Activated CD4-positive, alpha-beta T cell treated with anti-CD3 and anti-CD28 coated beads, Interleukin-2, amount 10 ng/mL, durations not matched to agents 24 days and 14 days (primary cell): ENCODE results near the gene SHCBP1. TPM values are rescaled to one million over a fixed set of nuclear protein-coding genes. Genes with fewer than 3 reads are reported as not detected.

ENCODE experiments used
- total RNA-seq: library from RNA; stranded (reverse); gene quantifications from 2 replicates; pipeline ENCODE4 v1.2.3, GENCODE V29; 2022

Gene SHCBP1
- total RNA-seq, 1 donor from 2014 or later: 43.9 TPM

Other genes starting within 250 kb of the SHCBP1 start
- gene VPS35, start 67.8 kb upstream of the SHCBP1 start, total RNA-seq: 89.6 and 95.4 TPM in 2 replicates
- gene ORC6, start 68.3 kb upstream of the SHCBP1 start, total RNA-seq: 64.3 and 66.3 TPM in 2 replicates
- 0.23 and 1.0 TPM in 2 replicates for gene MYLK3, start 127.0 kb upstream of the SHCBP1 start, total RNA-seq
- 32.0 and 32.7 TPM in 2 replicates for gene C16orf87, start 209.8 kb upstream of the SHCBP1 start, total RNA-seq